ENCODE measurements around the gene MYRIP. TPM values are rescaled to one million over a fixed set of nuclear protein-coding genes. Genes with fewer than 3 reads are reported as not detected.
"Not testable (repeated sequence)": the region's sequence is repeated elsewhere in the genome, so short reads cannot be mapped to it uniquely, and the experiment has no call there.

The MYRIP gene
- total RNA-seq, 1 donor: under 0.01 TPM

DNA sequence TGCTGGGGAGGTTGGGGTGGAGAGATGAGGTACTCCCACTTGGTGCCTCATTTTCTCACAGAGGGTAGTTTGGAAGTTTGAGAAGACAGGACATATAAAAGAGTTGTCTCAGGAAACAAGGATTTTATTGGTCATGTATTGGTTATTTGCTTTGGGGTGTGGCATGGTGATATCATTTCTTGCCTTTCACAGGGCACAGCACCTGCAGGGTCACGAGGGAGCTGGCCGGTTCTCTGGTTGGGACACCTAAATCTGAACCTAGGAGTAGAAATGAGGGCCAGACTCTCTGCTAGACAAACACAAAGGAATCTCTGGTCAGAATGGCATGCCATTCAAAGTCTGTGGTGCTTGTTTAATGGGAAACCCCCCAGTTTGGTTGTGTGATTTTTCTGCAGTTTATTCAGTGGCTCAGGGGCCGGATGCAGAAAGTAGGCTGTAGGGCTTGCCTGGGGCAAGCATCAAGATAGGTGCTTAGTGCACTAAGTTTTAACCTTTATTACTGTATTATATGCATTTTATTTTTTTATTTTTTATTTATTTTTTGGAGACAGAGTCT lies 262.4 kb downstream of the MYRIP start:
- no peak overlapping the region for H3K27ac ChIP-seq (ENCODE audit: low read depth, low read length)
- DNase-seq (ENCODE audit: insufficient read length, low spot score, missing footprints): no peak
- no peaks in the 10 kb centered on the region for H3K36me3 ChIP-seq (ENCODE audit: insufficient read depth, low read length)
- TF ChIP-seq, protein P1, sequence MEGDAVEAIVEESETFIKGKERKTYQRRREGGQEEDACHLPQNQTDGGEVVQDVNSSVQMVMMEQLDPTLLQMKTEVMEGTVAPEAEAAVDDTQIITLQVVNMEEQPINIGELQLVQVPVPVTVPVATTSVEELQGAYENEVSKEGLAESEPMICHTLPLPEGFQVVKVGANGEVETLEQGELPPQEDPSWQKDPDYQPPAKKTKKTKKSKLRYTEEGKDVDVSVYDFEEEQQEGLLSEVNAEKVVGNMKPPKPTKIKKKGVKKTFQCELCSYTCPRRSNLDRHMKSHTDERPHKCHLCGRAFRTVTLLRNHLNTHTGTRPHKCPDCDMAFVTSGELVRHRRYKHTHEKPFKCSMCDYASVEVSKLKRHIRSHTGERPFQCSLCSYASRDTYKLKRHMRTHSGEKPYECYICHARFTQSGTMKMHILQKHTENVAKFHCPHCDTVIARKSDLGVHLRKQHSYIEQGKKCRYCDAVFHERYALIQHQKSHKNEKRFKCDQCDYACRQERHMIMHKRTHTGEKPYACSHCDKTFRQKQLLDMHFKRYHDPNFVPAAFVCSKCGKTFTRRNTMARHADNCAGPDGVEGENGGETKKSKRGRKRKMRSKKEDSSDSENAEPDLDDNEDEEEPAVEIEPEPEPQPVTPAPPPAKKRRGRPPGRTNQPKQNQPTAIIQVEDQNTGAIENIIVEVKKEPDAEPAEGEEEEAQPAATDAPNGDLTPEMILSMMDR (IDR thresholded peaks at IDR 0.05; ENCODE audit: extremely low read depth, low read depth, low read length): no peak
- no peak overlapping the region for H2AFZ ChIP-seq (ENCODE audit: low read length)
- no peaks in the 10 kb centered on the region for H3K27me3 ChIP-seq (ENCODE audit: insufficient read depth, low read length)
- H3K4me2 ChIP-seq (ENCODE audit: insufficient read depth, low read length): no peak overlapping the region
- no peaks in the 10 kb centered on the region for H3K4me1 ChIP-seq (ENCODE audit: insufficient read depth, low read length)
- H3K4me3 ChIP-seq (ENCODE audit: insufficient read depth, low read length): no peak overlapping the region
- no peaks in the 10 kb centered on the region for H3K9me3 ChIP-seq (ENCODE audit: low read depth, low read length)
- no peaks in the 10 kb centered on the region for H4K20me1 ChIP-seq (ENCODE audit: insufficient read depth, low read length)
- no peaks in the 10 kb centered on the region for H3K79me2 ChIP-seq (ENCODE audit: insufficient read depth, low read length)

DNA sequence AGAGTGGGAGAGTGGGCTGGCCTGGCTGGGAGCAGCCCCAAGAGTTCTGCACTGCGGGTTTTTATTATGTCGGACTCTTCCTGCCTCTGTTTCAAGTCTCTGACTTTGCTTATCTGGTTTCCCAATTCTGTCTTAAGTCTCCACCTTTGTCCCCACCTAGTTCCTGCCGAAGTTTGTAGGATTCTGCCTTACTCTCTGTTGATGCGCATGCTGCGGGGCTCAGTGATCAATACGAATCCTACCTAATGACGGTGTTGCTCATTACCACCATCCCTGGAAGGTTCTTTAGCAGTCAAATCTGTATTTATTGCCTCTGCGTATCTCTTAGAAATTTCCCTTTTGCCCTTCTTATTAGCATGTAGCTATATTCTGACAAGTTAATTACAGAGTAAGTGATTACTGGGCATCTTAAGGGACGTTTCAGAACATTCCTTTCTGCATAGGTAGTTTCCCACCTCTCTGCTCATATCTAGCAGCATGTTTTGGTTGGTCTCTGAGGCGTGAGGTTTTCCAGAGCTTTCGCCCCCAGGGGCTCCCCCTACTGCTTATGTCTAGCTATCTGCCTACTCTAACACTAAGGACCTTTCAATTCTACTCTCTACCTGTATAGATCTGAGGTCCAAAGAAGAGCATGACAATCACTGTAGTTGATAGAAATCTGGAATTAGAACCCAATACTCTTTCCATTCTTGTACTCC lies 264.1 kb downstream of the MYRIP start:
- Histone ChIP-seq H3K4me1 (ENCODE audit: insufficient read depth, low read length) (peaks cover under 1% of the 10 kb centered on the region), H2AFZ (ENCODE audit: low read length) (no peak overlapping the region), H3K27ac (ENCODE audit: low read depth, low read length) (no peak overlapping the region), H3K9me3 (ENCODE audit: low read depth, low read length) (no peaks in the 10 kb centered on the region), H3K27me3 (ENCODE audit: insufficient read depth, low read length) (no peaks in the 10 kb centered on the region), H3K36me3 (ENCODE audit: insufficient read depth, low read length) (no peaks in the 10 kb centered on the region), H3K79me2 (ENCODE audit: insufficient read depth, low read length) (no peaks in the 10 kb centered on the region), H3K4me2 (ENCODE audit: insufficient read depth, low read length) (no peak overlapping the region), H3K4me3 (ENCODE audit: insufficient read depth, low read length) (no peak overlapping the region), H4K20me1 (ENCODE audit: insufficient read depth, low read length) (no peaks in the 10 kb centered on the region)
- no peak for DNase-seq (ENCODE audit: insufficient read length, low spot score, missing footprints)
- TF ChIP-seq, protein P1 (IDR thresholded peaks at IDR 0.05; ENCODE audit: extremely low read depth, low read depth, low read length): peak; percentile 13

DNA sequence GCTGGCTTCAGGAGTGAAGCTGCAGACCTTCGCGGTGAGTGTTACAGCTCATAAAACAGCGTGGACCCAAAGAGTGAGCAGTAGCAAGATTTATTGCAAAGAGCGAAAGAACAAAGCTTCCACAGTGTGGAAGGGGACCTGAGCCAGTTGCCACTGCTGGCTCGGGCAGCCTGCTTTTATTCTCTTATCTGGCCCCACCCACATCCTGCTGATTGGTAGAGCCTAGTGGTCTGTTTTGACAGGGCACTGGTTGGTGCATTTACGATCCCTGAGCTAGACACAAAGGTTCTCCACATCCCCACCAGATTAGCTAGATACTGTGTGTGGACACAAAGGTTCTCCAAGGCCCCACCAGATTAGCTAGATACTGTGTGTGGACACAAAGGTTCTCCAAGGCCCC lies 267.7 kb downstream of the MYRIP start:
- H4K20me1 ChIP-seq (ENCODE audit: insufficient read depth, low read length); H3K79me2 ChIP-seq (ENCODE audit: insufficient read depth, low read length); H3K9me3 ChIP-seq (ENCODE audit: low read depth, low read length); DNase-seq (ENCODE audit: insufficient read length, low spot score, missing footprints); H3K4me2 ChIP-seq (ENCODE audit: insufficient read depth, low read length); H3K27me3 ChIP-seq (ENCODE audit: insufficient read depth, low read length); H2AFZ ChIP-seq (ENCODE audit: low read length); H3K4me3 ChIP-seq (ENCODE audit: insufficient read depth, low read length); H3K27ac ChIP-seq (ENCODE audit: low read depth, low read length); H3K36me3 ChIP-seq (ENCODE audit: insufficient read depth, low read length): not testable (repeated sequence)
- peaks cover 20% of the 10 kb centered on the region for H3K4me1 ChIP-seq (ENCODE audit: insufficient read depth, low read length)

DNA sequence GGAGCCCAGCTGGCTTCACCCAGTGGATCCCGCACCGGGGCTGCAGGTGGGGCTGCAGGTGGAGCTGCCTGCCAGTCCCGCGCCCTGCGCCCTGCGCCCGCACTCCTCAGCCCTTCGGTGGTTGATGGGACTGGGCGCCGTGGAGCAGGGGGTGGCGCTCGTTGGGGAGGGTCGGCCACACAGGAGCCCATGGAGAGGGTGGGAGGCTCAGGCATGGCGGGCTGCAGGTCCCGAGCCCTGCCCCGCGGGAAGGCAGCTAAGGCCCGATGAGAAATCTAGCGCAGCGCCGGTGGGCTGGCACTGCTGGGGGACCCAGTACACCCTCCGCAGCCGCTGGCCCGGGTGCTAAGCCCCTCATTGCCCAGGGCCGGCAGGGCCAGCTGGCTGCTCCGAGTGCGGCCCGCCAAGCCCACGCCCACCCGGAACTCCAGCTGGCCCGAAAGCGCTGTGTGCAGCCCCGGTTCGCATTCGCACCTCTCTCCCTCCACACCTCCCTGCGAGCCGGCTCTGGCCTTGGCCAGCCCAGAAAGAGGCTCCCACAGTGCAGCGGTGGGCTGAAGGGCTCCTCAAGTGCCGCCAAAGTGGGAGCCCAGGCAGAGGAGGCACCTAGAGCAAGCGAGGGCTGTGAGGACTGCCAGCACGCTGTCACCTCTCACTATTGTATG lies 268.6 kb downstream of the MYRIP start:
- not testable (repeated sequence) for H3K4me2 ChIP-seq (ENCODE audit: insufficient read depth, low read length); H3K36me3 ChIP-seq (ENCODE audit: insufficient read depth, low read length); DNase-seq (ENCODE audit: insufficient read length, low spot score, missing footprints); H2AFZ ChIP-seq (ENCODE audit: low read length); H3K4me3 ChIP-seq (ENCODE audit: insufficient read depth, low read length); H4K20me1 ChIP-seq (ENCODE audit: insufficient read depth, low read length); H3K9me3 ChIP-seq (ENCODE audit: low read depth, low read length); H3K79me2 ChIP-seq (ENCODE audit: insufficient read depth, low read length); H3K27me3 ChIP-seq (ENCODE audit: insufficient read depth, low read length); H3K27ac ChIP-seq (ENCODE audit: low read depth, low read length)
- peaks cover 20% of the 10 kb centered on the region for H3K4me1 ChIP-seq (ENCODE audit: insufficient read depth, low read length)

DNA sequence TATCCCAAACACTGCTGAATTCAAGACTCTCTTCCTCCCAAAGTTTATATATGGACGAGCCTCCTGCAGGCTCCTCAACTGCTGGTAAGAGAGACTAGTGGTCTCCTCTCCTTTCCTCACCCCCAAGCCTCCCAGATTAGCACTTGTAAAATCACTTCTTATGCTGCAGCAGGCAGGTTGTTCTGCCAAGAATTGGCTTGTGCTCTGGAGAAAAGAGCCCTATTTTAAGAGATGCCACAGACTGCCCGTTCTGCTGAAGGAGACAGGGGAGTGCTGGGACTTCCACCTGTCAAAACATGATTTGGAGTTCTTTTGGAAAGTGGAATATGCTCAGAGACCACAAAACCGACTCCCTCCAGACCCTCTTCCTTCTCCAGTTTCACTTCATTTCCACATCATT lies 269.2 kb downstream of the MYRIP start:
- H2AFZ ChIP-seq (ENCODE audit: low read length): peak overlapping the region; percentile 72
- no peak overlapping the region for H3K4me3 ChIP-seq (ENCODE audit: insufficient read depth, low read length)
- no peaks in the 10 kb centered on the region for H3K36me3 ChIP-seq (ENCODE audit: insufficient read depth, low read length)
- no peaks in the 10 kb centered on the region for H3K79me2 ChIP-seq (ENCODE audit: insufficient read depth, low read length)
- no peaks in the 10 kb centered on the region for H4K20me1 ChIP-seq (ENCODE audit: insufficient read depth, low read length)
- TF ChIP-seq, protein P1 (IDR thresholded peaks at IDR 0.05; ENCODE audit: extremely low read depth, low read depth, low read length): no peak
- peak overlapping the region; percentile 88 for H3K27ac ChIP-seq (ENCODE audit: low read depth, low read length)
- no peaks in the 10 kb centered on the region for H3K27me3 ChIP-seq (ENCODE audit: insufficient read depth, low read length)
- H3K4me2 ChIP-seq (ENCODE audit: insufficient read depth, low read length): no peak overlapping the region
- no peaks in the 10 kb centered on the region for H3K9me3 ChIP-seq (ENCODE audit: low read depth, low read length)
- DNase-seq (ENCODE audit: insufficient read length, low spot score, missing footprints): no peak
- peaks cover 20% of the 10 kb centered on the region for H3K4me1 ChIP-seq (ENCODE audit: insufficient read depth, low read length)

Measured in osteoblast (primary cell).